MM.1S (cell line): ENCODE results near the gene CADPS.

Experiments used
- DNase-seq: peaks from one replicate; pipeline ENCODE4 v3.0.0-alpha.2; 2015
- H2AFZ ChIP-seq: fragments of 300-600 bp; sonication (generic); 2 replicates; pipeline ENCODE4 v1.6.0; 2016; ENCODE audit warnings: antibody characterized with exemption, low read length
- H3F3A ChIP-seq: fragments of 300-600 bp; sonication (generic); 2 replicates; pipeline ENCODE4 v1.6.1; 2016; ENCODE audit warnings: mild to moderate bottlenecking, antibody characterized with exemption, low read length, moderate library complexity, mixed read lengths; ENCODE audit not compliant: insufficient read depth
- H3K27ac ChIP-seq: fragments of 300-600 bp; sonication (generic); 2 replicates; pipeline ENCODE4 v1.5.1; 2016; ENCODE audit warnings: mild to moderate bottlenecking, low read length
- H3K27me3 ChIP-seq: fragments of 300-600 bp; sonication (generic); replicated peaks from 2 replicates; pipeline ENCODE4 v1.6.0; 2016; ENCODE audit warnings: low read length; ENCODE audit not compliant: insufficient read depth
- H3K36me3 ChIP-seq: fragments of 300-600 bp; sonication (generic); replicated peaks from 2 replicates; pipeline ENCODE4 v1.6.1; 2016; ENCODE audit warnings: mild to moderate bottlenecking, low read length, mixed read lengths; ENCODE audit not compliant: insufficient read depth
- H3K4me1 ChIP-seq: fragments of 300-600 bp; sonication (generic); 2 replicates; pipeline ENCODE4 v1.6.1; 2016; ENCODE audit warnings: low read length, mixed read lengths
- H3K4me2 ChIP-seq: fragments of 300-600 bp; sonication (generic); 2 replicates; pipeline ENCODE4 v1.6.0; 2016; ENCODE audit warnings: low read depth, low read length
- H3K4me3 ChIP-seq: fragments of 300-600 bp; sonication (generic); 2 replicates; pipeline ENCODE4 v1.5.1; 2016; ENCODE audit warnings: low read length, mixed read lengths
- H3K79me2 ChIP-seq: fragments of 300-600 bp; sonication (generic); 2 replicates; pipeline ENCODE4 v1.6.1; 2016; ENCODE audit warnings: mixed run types, low read length, mixed read lengths
- H3K9ac ChIP-seq: fragments of 300-600 bp; sonication (generic); 2 replicates; pipeline ENCODE4 v1.6.1; 2016; ENCODE audit warnings: low read length, mixed read lengths
- H3K9me2 ChIP-seq: fragments of 300-600 bp; sonication (generic); replicated peaks from 2 replicates; pipeline ENCODE4 v1.6.1; 2016; ENCODE audit warnings: mild to moderate bottlenecking, low read length, mixed read lengths; ENCODE audit not compliant: insufficient read depth
- H3K9me3 ChIP-seq: fragments of 300-600 bp; sonication (generic); replicated peaks from 2 replicates; pipeline ENCODE4 v1.6.1; 2016; ENCODE audit warnings: mild to moderate bottlenecking, low read length, mixed read lengths; ENCODE audit not compliant: insufficient read depth
- H4K20me1 ChIP-seq: fragments of 300-600 bp; sonication (generic); 2 replicates; pipeline ENCODE4 v1.6.1; 2016; ENCODE audit warnings: mild to moderate bottlenecking, low read length, moderate library complexity, mixed read lengths; ENCODE audit not compliant: insufficient read depth
- EZH2 ChIP-seq: fragments of 300-600 bp; sonication (generic); optimal IDR thresholded peaks from 2 replicates; pipeline ENCODE3; 2017; ENCODE audit warnings: low read depth, mild to moderate bottlenecking, antibody characterized with exemption, low read length, mixed read lengths
- EZH2phosphoT487 ChIP-seq: fragments of 300-600 bp; sonication (generic); IDR thresholded peaks from 2 replicates; pipeline ENCODE4 v1.6.1; 2018; ENCODE audit warnings: antibody characterized with exemption, low read length
- TF ChIP-seq, protein P1 (sequence below): fragments of 300-600 bp; sonication (generic); IDR thresholded peaks from 2 replicates; pipeline ENCODE4 v1.5.1; 2016; ENCODE audit warnings: antibody characterized with exemption, low read length, mixed read lengths

CADPS gene

DNA sequence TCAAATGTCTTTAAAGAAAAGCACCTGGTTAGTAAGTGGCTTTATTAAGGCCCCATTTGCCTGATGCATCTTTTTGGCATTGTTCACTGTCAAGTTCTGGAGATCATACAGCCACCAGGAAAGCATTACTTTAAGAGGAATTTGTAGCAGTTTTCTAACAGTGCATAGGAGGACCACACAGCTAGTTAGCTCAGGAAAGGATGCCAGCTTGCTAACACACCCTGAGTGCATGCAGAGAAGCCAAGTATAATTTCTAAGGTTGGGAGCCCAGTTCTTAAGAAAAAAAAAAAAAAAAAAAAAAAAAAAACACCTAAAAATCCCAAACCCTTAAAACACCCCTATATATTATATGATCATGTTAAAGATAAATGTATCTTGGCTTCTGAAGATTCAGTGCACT lies 399.9 kb downstream of the CADPS start:
- Histone ChIP-seq H3K9me2 (no peaks in the 10 kb centered on the region), H3K4me1 (no peaks in the 10 kb centered on the region), H3K4me2 (no peak overlapping the region), H3K9me3 (no peaks in the 10 kb centered on the region), H3K4me3 (no peak overlapping the region), H3K79me2 (no peaks in the 10 kb centered on the region), H2AFZ (no peak overlapping the region), H3K36me3 (no peaks in the 10 kb centered on the region), H3K9ac (no peak overlapping the region), H3K27ac (no peak overlapping the region), H4K20me1 (no peaks in the 10 kb centered on the region), H3K27me3 (no peaks in the 10 kb centered on the region), H3F3A (no peaks in the 10 kb centered on the region)
- no peak for DNase-seq
- TF ChIP-seq, protein P1, sequence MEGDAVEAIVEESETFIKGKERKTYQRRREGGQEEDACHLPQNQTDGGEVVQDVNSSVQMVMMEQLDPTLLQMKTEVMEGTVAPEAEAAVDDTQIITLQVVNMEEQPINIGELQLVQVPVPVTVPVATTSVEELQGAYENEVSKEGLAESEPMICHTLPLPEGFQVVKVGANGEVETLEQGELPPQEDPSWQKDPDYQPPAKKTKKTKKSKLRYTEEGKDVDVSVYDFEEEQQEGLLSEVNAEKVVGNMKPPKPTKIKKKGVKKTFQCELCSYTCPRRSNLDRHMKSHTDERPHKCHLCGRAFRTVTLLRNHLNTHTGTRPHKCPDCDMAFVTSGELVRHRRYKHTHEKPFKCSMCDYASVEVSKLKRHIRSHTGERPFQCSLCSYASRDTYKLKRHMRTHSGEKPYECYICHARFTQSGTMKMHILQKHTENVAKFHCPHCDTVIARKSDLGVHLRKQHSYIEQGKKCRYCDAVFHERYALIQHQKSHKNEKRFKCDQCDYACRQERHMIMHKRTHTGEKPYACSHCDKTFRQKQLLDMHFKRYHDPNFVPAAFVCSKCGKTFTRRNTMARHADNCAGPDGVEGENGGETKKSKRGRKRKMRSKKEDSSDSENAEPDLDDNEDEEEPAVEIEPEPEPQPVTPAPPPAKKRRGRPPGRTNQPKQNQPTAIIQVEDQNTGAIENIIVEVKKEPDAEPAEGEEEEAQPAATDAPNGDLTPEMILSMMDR = no peak
- TF ChIP-seq EZH2phosphoT487 (no peak), EZH2 (no peak)

DNA sequence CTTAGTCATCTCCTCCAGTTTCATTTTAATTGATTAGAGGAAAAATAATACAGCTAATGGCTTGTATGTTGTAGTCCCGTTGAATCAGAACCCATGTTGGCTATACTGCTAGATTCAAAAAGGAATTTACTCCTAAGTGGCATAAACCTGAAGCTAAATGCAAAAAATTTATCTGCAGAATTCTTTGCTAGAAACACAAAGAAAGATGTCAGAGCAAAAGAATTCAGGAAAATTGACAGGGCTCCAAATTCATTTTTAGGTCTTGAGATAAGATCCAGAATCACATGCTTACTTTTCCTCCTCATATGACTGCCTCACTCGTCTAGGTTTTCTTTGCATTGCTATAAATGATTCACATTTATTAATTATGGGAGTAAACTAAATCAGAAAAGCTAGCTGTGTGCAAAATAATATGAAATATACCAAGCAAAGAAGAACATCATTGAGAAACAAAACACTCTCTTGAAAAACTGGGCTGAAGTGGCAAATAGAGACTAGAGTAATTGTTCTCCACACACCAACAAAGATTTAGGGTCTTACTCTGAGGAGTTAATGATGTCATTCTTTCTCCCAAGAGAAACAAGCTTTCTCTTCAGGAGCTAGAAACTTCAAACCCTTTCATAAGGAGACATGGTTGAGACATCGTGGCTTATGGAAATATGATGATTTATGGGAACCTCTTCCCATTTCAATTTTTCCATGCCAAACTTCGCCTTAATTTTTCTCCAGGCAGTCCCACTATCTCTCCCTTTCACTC lies 407.1 kb downstream of the CADPS start:
- no peaks in the 10 kb centered on the region for H3K4me1 ChIP-seq
- H3K27ac ChIP-seq = no peak overlapping the region
- H3K36me3 ChIP-seq = no peaks in the 10 kb centered on the region
- no peaks in the 10 kb centered on the region for H3F3A ChIP-seq
- H2AFZ ChIP-seq = no peak overlapping the region
- no peaks in the 10 kb centered on the region for H3K27me3 ChIP-seq
- no peaks in the 10 kb centered on the region for H3K79me2 ChIP-seq
- H3K9ac ChIP-seq = no peak overlapping the region
- H4K20me1 ChIP-seq = no peaks in the 10 kb centered on the region
- no peak for DNase-seq
- H3K9me2 ChIP-seq = no peaks in the 10 kb centered on the region
- H3K4me3 ChIP-seq = no peak overlapping the region
- no peaks in the 10 kb centered on the region for H3K9me3 ChIP-seq
- H3K4me2 ChIP-seq = no peak overlapping the region
- TF ChIP-seq, protein P1 = no peak
- TF ChIP-seq EZH2 (no peak), EZH2phosphoT487 (no peak)

DNA sequence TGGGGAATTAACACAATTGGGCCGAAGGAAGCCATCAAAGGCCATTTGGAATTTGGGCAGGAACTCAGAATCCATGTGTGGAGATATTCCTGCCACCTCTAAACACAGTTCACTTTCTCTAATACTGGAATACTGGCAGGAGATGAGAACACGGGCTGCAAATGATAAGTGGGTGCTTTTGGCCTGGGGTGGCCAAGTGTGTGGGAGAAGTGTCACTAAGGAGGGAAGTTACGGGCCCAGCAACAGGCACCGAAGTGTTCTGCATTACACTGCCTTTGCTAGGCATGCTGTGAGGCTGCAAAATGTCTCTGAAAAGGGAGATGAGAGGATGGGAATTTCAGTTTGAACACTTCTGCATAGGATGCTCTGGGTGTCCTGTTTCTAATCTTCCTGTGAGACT lies 412.4 kb downstream of the CADPS start:
- Histone ChIP-seq H2AFZ (no peak overlapping the region), H3K9me3 (no peaks in the 10 kb centered on the region), H3K36me3 (no peaks in the 10 kb centered on the region), H3K4me1 (no peaks in the 10 kb centered on the region), H3K9me2 (no peaks in the 10 kb centered on the region), H3K9ac (no peak overlapping the region), H3F3A (no peaks in the 10 kb centered on the region), H3K79me2 (no peaks in the 10 kb centered on the region), H3K27ac (no peak overlapping the region), H4K20me1 (no peaks in the 10 kb centered on the region), H3K27me3 (no peaks in the 10 kb centered on the region), H3K4me2 (no peak overlapping the region), H3K4me3 (no peak overlapping the region)
- TF ChIP-seq EZH2phosphoT487 (no peak), EZH2 (no peak)
- TF ChIP-seq, protein P1 = no peak
- no peak for DNase-seq
